Measurements from ENCODE around the gene SGSH.
A peak's percentile ranks its signal among the peaks of the same experiment; 100 is the strongest.
"Not testable (repeated sequence)": the region's sequence is repeated elsewhere in the genome, so short reads cannot be mapped to it uniquely, and the experiment has no call there.

Gene SGSH

GRCh38 chr17:80260069-80260535 lies 40.0 kb upstream of the SGSH start:
- TF ChIP-seq ZFX (IDR thresholded peaks at IDR 0.05) (peak; percentile 43; the same call in 1 of the 2 replicates), CTCF (conservative IDR thresholded peaks at IDR 0.05) (no peak)
- peak overlapping the region; percentile 75 for H3K27ac ChIP-seq

GRCh38 chr17:80259457-80260068 lies 39.4 kb upstream of the SGSH start:
- H3K27ac ChIP-seq = peak overlapping the region; percentile 75
- TF ChIP-seq CTCF (conservative IDR thresholded peaks at IDR 0.05) (no peak), ZFX (IDR thresholded peaks at IDR 0.05) (no peak)

GRCh38 chr17:80258296-80258695 lies 38.2 kb upstream of the SGSH start:
- H3K27ac ChIP-seq = not testable (repeated sequence)

- TF ChIP-seq ZFX (IDR thresholded peaks at IDR 0.05) (no peak), CTCF (conservative IDR thresholded peaks at IDR 0.05) (no peak)
- H3K27ac ChIP-seq = no peak overlapping the region
These were observed 37.6 kb upstream of the SGSH start for GRCh38 chr17:80257716-80258213.

GRCh38 chr17:80256034-80256350 lies 35.9 kb upstream of the SGSH start:
- TF ChIP-seq ZFX (IDR thresholded peaks at IDR 0.05) (no peak), CTCF (conservative IDR thresholded peaks at IDR 0.05) (no peak)
- H3K27ac ChIP-seq = no peak overlapping the region

GRCh38 chr17:80254396-80255251 lies 34.5 kb upstream of the SGSH start:
- H3K27ac ChIP-seq = peak overlapping the region; percentile 82
- no peak for TF ChIP-seq CTCF (conservative IDR thresholded peaks at IDR 0.05)
- 0 out of 2 replicates have a peak, but pooled peaks have one; percentile 12 for TF ChIP-seq ZFX (IDR thresholded peaks at IDR 0.05)

GRCh38 chr17:80253631-80254395 lies 33.7 kb upstream of the SGSH start:
- H3K27ac ChIP-seq = peak overlapping the region; percentile 82
- no peak for TF ChIP-seq CTCF (conservative IDR thresholded peaks at IDR 0.05)
- no peak for TF ChIP-seq ZFX (IDR thresholded peaks at IDR 0.05)
